ENCODE measurements around the gene MAGI2.

GRCh38 chr7:78195281-78195680 lies 1258.2 kb downstream of the MAGI2 start:
- TF ChIP-seq, protein P1, sequence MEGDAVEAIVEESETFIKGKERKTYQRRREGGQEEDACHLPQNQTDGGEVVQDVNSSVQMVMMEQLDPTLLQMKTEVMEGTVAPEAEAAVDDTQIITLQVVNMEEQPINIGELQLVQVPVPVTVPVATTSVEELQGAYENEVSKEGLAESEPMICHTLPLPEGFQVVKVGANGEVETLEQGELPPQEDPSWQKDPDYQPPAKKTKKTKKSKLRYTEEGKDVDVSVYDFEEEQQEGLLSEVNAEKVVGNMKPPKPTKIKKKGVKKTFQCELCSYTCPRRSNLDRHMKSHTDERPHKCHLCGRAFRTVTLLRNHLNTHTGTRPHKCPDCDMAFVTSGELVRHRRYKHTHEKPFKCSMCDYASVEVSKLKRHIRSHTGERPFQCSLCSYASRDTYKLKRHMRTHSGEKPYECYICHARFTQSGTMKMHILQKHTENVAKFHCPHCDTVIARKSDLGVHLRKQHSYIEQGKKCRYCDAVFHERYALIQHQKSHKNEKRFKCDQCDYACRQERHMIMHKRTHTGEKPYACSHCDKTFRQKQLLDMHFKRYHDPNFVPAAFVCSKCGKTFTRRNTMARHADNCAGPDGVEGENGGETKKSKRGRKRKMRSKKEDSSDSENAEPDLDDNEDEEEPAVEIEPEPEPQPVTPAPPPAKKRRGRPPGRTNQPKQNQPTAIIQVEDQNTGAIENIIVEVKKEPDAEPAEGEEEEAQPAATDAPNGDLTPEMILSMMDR (CRISPR knock-in tag; IDR thresholded peaks at IDR 0.05), result no peak
- no peak for TF ChIP-seq EZH2 (conservative IDR thresholded peaks at IDR 0.05; ENCODE audit: low read depth, low read length)
- TF ChIP-seq ZBTB42 (CRISPR knock-in tag; IDR thresholded peaks at IDR 0.05), result no peak
- no peak for TF ChIP-seq POLR2AphosphoS5 (IDR thresholded peaks at IDR 0.05; ENCODE audit: low read depth, low read length)
- TF ChIP-seq MAX (IDR thresholded peaks at IDR 0.05), result no peak
- no peak for TF ChIP-seq HNRNPK (IDR thresholded peaks at IDR 0.05; ENCODE audit: low read depth, low read length, poor library complexity, severe bottlenecking)
- TF ChIP-seq CEBPZ (IDR thresholded peaks at IDR 0.05; ENCODE audit: low read length), result no peak
- no peak for TF ChIP-seq BCL3 (CRISPR knock-in tag; IDR thresholded peaks at IDR 0.05)
- TF ChIP-seq ZZZ3 (CRISPR knock-in tag; IDR thresholded peaks at IDR 0.05; ENCODE audit: borderline replicate concordance), result no peak
- no peak for TF ChIP-seq KAT8 (CRISPR knock-in tag; IDR thresholded peaks at IDR 0.05)
- no peak for TF ChIP-seq MXD4 (CRISPR knock-in tag; IDR thresholded peaks at IDR 0.05)
